Sigmoid colon (tissue), 4 donors: ENCODE results near the gene SLC34A2.

Experiments used
- EP300 ChIP-seq, 4 donors: sonication (generic); formaldehyde crosslinking; IDR thresholded peaks; one replicate each; pipeline ENCODE4 v1.6.1; 2017; ENCODE audit warnings: antibody characterized with exemption in 4 of 4
- POLR2A ChIP-seq, 2 donors: fragments of 450-650 bp; IDR thresholded peaks; one replicate each; pipeline ENCODE4 v1.6.1; 2016; ENCODE audit warnings: antibody characterized with exemption in 2 of 2, mild to moderate bottlenecking in 2 of 2, moderate library complexity in 2 of 2
- POLR2AphosphoS5 ChIP-seq, 4 donors: sonication (generic); formaldehyde crosslinking; IDR thresholded peaks; one replicate each; pipeline ENCODE4 v1.6.1; 2017; ENCODE audit warnings: antibody characterized with exemption in 4 of 4
- TF ChIP-seq, protein P1 (sequence below), 4 experiments: fragments of 450-650 bp in 3 of 4; fragments of 200-600 bp in 1 of 4; IDR thresholded peaks; one replicate each; pipeline ENCODE4 v1.5.1; 2016 to 2019; ENCODE audit warnings: antibody characterized with exemption in 4 of 4, mild to moderate bottlenecking in 3 of 4, moderate library complexity in 2 of 4

DNA sequence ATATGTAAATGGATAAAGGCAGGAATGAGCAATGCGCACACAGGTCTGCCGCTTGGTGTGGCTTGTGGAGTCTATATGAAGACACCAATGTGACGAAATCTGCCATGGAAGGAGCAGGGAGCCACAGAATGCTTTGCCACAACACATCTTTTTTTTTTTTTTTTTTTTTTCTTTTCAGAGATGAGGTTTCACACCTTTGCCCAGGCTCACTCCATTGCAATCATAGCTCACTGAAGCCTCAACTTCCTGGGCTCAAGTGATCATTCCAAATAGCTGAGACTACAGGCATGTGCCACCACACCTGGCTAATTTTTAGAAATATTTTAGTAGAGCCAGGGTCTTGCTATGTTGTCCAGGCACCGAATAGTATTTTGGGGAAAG lies 17.4 kb upstream of the SLC34A2 start:
- TF ChIP-seq, protein P1, sequence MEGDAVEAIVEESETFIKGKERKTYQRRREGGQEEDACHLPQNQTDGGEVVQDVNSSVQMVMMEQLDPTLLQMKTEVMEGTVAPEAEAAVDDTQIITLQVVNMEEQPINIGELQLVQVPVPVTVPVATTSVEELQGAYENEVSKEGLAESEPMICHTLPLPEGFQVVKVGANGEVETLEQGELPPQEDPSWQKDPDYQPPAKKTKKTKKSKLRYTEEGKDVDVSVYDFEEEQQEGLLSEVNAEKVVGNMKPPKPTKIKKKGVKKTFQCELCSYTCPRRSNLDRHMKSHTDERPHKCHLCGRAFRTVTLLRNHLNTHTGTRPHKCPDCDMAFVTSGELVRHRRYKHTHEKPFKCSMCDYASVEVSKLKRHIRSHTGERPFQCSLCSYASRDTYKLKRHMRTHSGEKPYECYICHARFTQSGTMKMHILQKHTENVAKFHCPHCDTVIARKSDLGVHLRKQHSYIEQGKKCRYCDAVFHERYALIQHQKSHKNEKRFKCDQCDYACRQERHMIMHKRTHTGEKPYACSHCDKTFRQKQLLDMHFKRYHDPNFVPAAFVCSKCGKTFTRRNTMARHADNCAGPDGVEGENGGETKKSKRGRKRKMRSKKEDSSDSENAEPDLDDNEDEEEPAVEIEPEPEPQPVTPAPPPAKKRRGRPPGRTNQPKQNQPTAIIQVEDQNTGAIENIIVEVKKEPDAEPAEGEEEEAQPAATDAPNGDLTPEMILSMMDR (IDR thresholded peaks at IDR 0.05), result no peak
- TF ChIP-seq EP300 (IDR thresholded peaks at IDR 0.05), result no peak
- no peak for TF ChIP-seq POLR2A (IDR thresholded peaks at IDR 0.05)
- TF ChIP-seq POLR2AphosphoS5 (IDR thresholded peaks at IDR 0.05), result no peak
